Fibroblast of mammary gland (primary cell): ENCODE data around the gene FHOD3.
"Not testable (repeated sequence)": the region's sequence is repeated elsewhere in the genome, so short reads cannot be mapped to it uniquely, and the experiment has no call there.

Experiments
- DNase-seq: peaks from one replicate; pipeline ENCODE4 v3.0.0-alpha.2; 2010; ENCODE audit warnings: low read depth
- H3K4me3 ChIP-seq: 2 replicates; pipeline ENCODE4 v1.5.1; 2011; ENCODE audit warnings: low read depth, mild to moderate bottlenecking, low read length, moderate library complexity; ENCODE audit not compliant: control insufficient read depth
- TF ChIP-seq, protein P1 (sequence below): conservative IDR thresholded peaks from 2 replicates; pipeline ENCODE4 v1.5.1; 2011; ENCODE audit warnings: low read depth, low read length, inconsistent platforms; ENCODE audit not compliant: control insufficient read depth, insufficient read depth

Gene FHOD3

DNA sequence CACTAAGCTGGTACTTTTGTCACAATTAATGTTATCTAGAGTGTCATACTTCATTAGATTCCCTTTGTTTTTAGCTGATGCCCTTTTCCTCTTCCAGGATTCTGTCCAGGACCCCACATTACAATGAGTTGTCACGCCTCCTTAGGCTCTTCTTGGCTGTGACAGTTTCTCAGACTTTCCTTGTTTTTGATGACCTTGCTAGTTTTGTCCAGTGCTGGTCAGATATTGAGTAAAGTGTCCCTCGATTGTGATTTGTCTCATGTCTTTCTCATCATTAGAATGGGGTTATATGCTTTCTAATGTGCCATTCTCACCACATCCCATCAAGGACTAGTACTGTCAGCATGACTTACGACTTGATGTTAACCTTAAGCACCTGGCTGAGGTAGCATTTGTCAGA, 162.3 kb downstream of the FHOD3 start:
- H3K4me3 ChIP-seq = no peak overlapping the region
- no peak for DNase-seq
- TF ChIP-seq, protein P1, sequence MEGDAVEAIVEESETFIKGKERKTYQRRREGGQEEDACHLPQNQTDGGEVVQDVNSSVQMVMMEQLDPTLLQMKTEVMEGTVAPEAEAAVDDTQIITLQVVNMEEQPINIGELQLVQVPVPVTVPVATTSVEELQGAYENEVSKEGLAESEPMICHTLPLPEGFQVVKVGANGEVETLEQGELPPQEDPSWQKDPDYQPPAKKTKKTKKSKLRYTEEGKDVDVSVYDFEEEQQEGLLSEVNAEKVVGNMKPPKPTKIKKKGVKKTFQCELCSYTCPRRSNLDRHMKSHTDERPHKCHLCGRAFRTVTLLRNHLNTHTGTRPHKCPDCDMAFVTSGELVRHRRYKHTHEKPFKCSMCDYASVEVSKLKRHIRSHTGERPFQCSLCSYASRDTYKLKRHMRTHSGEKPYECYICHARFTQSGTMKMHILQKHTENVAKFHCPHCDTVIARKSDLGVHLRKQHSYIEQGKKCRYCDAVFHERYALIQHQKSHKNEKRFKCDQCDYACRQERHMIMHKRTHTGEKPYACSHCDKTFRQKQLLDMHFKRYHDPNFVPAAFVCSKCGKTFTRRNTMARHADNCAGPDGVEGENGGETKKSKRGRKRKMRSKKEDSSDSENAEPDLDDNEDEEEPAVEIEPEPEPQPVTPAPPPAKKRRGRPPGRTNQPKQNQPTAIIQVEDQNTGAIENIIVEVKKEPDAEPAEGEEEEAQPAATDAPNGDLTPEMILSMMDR = no peak

- TF ChIP-seq, protein P1 = no peak
- H3K4me3 ChIP-seq = no peak overlapping the region
- DNase-seq = no peak
Observed at GRCh38 chr18:36460324-36460850, 162.9 kb downstream of the FHOD3 start.

- H3K4me3 ChIP-seq = no peak overlapping the region
- TF ChIP-seq, protein P1 = no peak
- no peak for DNase-seq
Observed at GRCh38 chr18:36460854-36461253, 163.3 kb downstream of the FHOD3 start.

GRCh38 chr18:36461551-36461987, 164.1 kb downstream of the FHOD3 start:
- TF ChIP-seq, protein P1 = no peak
- H3K4me3 ChIP-seq = no peak overlapping the region
- no peak for DNase-seq

GRCh38 chr18:36463516-36463915, 166.0 kb downstream of the FHOD3 start:
- H3K4me3 ChIP-seq, DNase-seq: not testable (repeated sequence)

- no peak overlapping the region for H3K4me3 ChIP-seq
- TF ChIP-seq, protein P1 = no peak
- no peak for DNase-seq
Observed at GRCh38 chr18:36464126-36464651, 166.7 kb downstream of the FHOD3 start.

GRCh38 chr18:36465276-36465675, 167.8 kb downstream of the FHOD3 start:
- H3K4me3 ChIP-seq = no peak overlapping the region
- TF ChIP-seq, protein P1 = no peak
- no peak for DNase-seq
